HEK293 (cell line): ENCODE results near the gene GNPDA1.

Experiments
- CTCF ChIP-seq: fragments of 450-650 bp; formaldehyde crosslinking; IDR thresholded peaks from 2 replicates; pipeline ENCODE4 v1.5.1; 2016; ENCODE audit warnings: missing biosample characterization, missing genetic modification characterization
- PRDM10 ChIP-seq: fragments of 450-650 bp; formaldehyde crosslinking; IDR thresholded peaks from 2 replicates; pipeline ENCODE4 v1.5.1; 2016; ENCODE audit warnings: missing biosample characterization, missing genetic modification characterization

GRCh38 chr5:141966275-141966962 is 46.4 kb downstream of the GNPDA1 start:
- TF ChIP-seq CTCF: no peak
- no peak for TF ChIP-seq PRDM10 (tag by site-specific recombination)
